Measurements from ENCODE around the gene CEP295NL.
"Not testable (repeated sequence)": the region's sequence is repeated elsewhere in the genome, so short reads cannot be mapped to it uniquely, and the experiment has no call there.

The CEP295NL gene

GRCh38 chr17:78912082-78912481, 9.1 kb upstream of the CEP295NL start:
- DNase-seq, result no peak
- Histone ChIP-seq H3K27me3 (replicated peaks) (no peaks in the 10 kb centered on the region), H3K27ac (no peak overlapping the region), H3K4me3 (ENCODE audit: low read depth, low read length) (no peak overlapping the region), H3K36me3 (replicated peaks) (peaks cover 3% of the 10 kb centered on the region)
- in situ Hi-C loops (cut with HindIII; ENCODE audit: low pct_ligation_motif_present, low sequenced_read_pairs), result no loop called here
- no peak for TF ChIP-seq CTCF (IDR thresholded peaks at IDR 0.05; ENCODE audit: low read depth, low read length, missing control alignments)

GRCh38 chr17:78911543-78911942, 8.5 kb upstream of the CEP295NL start:
- H3K4me3 ChIP-seq (ENCODE audit: low read depth, low read length); DNase-seq; H3K27me3 ChIP-seq (replicated peaks); H3K36me3 ChIP-seq (replicated peaks); H3K27ac ChIP-seq; in situ Hi-C loops (cut with HindIII; ENCODE audit: low pct_ligation_motif_present, low sequenced_read_pairs): not testable (repeated sequence)

GRCh38 chr17:78910497-78911284, 7.7 kb upstream of the CEP295NL start:
- no peak for DNase-seq
- H3K27ac ChIP-seq, result no peak overlapping the region
- in situ Hi-C loops (cut with HindIII; ENCODE audit: low pct_ligation_motif_present, low sequenced_read_pairs), result no loop called here
- H3K36me3 ChIP-seq (replicated peaks), result peaks cover 1% of the 10 kb centered on the region
- H3K27me3 ChIP-seq (replicated peaks), result no peaks in the 10 kb centered on the region
- TF ChIP-seq CTCF (IDR thresholded peaks at IDR 0.05; ENCODE audit: low read depth, low read length, missing control alignments), result no peak
- H3K4me3 ChIP-seq (ENCODE audit: low read depth, low read length), result no peak overlapping the region

GRCh38 chr17:78908426-78908825, 5.4 kb upstream of the CEP295NL start:
- in situ Hi-C loops (cut with HindIII; ENCODE audit: low pct_ligation_motif_present, low sequenced_read_pairs), result no loop called here
- no peak for TF ChIP-seq CTCF (IDR thresholded peaks at IDR 0.05; ENCODE audit: low read depth, low read length, missing control alignments)
- no peak overlapping the region for H3K27ac ChIP-seq
- no peak for DNase-seq
- H3K4me3 ChIP-seq (ENCODE audit: low read depth, low read length), result no peak overlapping the region
- no peaks in the 10 kb centered on the region for H3K27me3 ChIP-seq (replicated peaks)
- peaks cover 6% of the 10 kb centered on the region for H3K36me3 ChIP-seq (replicated peaks)

- peaks cover 23% of the 10 kb centered on the region for H3K36me3 ChIP-seq (replicated peaks)
- no peaks in the 10 kb centered on the region for H3K27me3 ChIP-seq (replicated peaks)
- H3K27ac ChIP-seq, result no peak overlapping the region
- TF ChIP-seq CTCF (IDR thresholded peaks at IDR 0.05; ENCODE audit: low read depth, low read length, missing control alignments), result no peak
- DNase-seq, result no peak
- no peak overlapping the region for H3K4me3 ChIP-seq (ENCODE audit: low read depth, low read length)
- in situ Hi-C loops (cut with HindIII; ENCODE audit: low pct_ligation_motif_present, low sequenced_read_pairs), result no loop called here
Measured at GRCh38 chr17:78905541-78905940, 2.5 kb upstream of the CEP295NL start.

- Histone ChIP-seq H3K27ac (no peak overlapping the region), H3K4me3 (ENCODE audit: low read depth, low read length) (no peak overlapping the region), H3K27me3 (replicated peaks) (no peaks in the 10 kb centered on the region), H3K36me3 (replicated peaks) (peaks cover 24% of the 10 kb centered on the region)
- DNase-seq, result no peak
- in situ Hi-C loops (cut with HindIII; ENCODE audit: low pct_ligation_motif_present, low sequenced_read_pairs), result no loop called here
- TF ChIP-seq CTCF (IDR thresholded peaks at IDR 0.05; ENCODE audit: low read depth, low read length, missing control alignments), result no peak
Measured at GRCh38 chr17:78905116-78905515, 2.1 kb upstream of the CEP295NL start.

All from brain microvascular endothelial cell (primary cell).